Measurements from ENCODE around the gene UBL7.

UBL7 gene

GRCh38 chr15:74402873-74403587 lies 57.9 kb downstream of the UBL7 start:
- Histone ChIP-seq H3F3A (ENCODE audit: control insufficient read depth, insufficient read depth) (no peaks in the 10 kb centered on the region), H3K9me3 (ENCODE audit: control insufficient read depth, insufficient read depth, low read length) (no peaks in the 10 kb centered on the region), H4K20me1 (ENCODE audit: control insufficient read depth, insufficient read depth, low read depth, low read length) (peaks cover 49% of the 10 kb centered on the region), H3K27ac (ENCODE audit: low read depth, low read length) (peak overlapping the region; percentile 7; the same call in 1 of the 2 replicates), H3K79me2 (ENCODE audit: control insufficient read depth, low read length) (no peaks in the 10 kb centered on the region), H3K4me3 (ENCODE audit: low read length) (peak overlapping the region; percentile 54), H3K4me2 (ENCODE audit: low read length) (peak overlapping the region; percentile 62), H3K27me3 (ENCODE audit: control insufficient read depth, low read length) (peaks cover 87% of the 10 kb centered on the region), H3K9me2 (replicated peaks; ENCODE audit: control insufficient read depth, low read length) (no peaks in the 10 kb centered on the region), H3K36me3 (ENCODE audit: control insufficient read depth, low read length) (no peaks in the 10 kb centered on the region), H3K4me1 (ENCODE audit: control insufficient read depth, low read length) (peaks cover 56% of the 10 kb centered on the region)
- TF ChIP-seq, protein P1, sequence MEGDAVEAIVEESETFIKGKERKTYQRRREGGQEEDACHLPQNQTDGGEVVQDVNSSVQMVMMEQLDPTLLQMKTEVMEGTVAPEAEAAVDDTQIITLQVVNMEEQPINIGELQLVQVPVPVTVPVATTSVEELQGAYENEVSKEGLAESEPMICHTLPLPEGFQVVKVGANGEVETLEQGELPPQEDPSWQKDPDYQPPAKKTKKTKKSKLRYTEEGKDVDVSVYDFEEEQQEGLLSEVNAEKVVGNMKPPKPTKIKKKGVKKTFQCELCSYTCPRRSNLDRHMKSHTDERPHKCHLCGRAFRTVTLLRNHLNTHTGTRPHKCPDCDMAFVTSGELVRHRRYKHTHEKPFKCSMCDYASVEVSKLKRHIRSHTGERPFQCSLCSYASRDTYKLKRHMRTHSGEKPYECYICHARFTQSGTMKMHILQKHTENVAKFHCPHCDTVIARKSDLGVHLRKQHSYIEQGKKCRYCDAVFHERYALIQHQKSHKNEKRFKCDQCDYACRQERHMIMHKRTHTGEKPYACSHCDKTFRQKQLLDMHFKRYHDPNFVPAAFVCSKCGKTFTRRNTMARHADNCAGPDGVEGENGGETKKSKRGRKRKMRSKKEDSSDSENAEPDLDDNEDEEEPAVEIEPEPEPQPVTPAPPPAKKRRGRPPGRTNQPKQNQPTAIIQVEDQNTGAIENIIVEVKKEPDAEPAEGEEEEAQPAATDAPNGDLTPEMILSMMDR (IDR thresholded peaks at IDR 0.05; ENCODE audit: low read depth, low read length, poor library complexity, severe bottlenecking): no peak
- TF ChIP-seq EZH2phosphoT487 (IDR thresholded peaks at IDR 0.05; ENCODE audit: borderline replicate concordance, low read length): peak; percentile 58; the same call in 1 of the 2 replicates

- Histone ChIP-seq H3K36me3 (ENCODE audit: control insufficient read depth, low read length) (no peaks in the 10 kb centered on the region), H3F3A (ENCODE audit: control insufficient read depth, insufficient read depth) (no peaks in the 10 kb centered on the region), H3K9me3 (ENCODE audit: control insufficient read depth, insufficient read depth, low read length) (no peaks in the 10 kb centered on the region), H4K20me1 (ENCODE audit: control insufficient read depth, insufficient read depth, low read depth, low read length) (peaks cover 55% of the 10 kb centered on the region), H3K9me2 (replicated peaks; ENCODE audit: control insufficient read depth, low read length) (no peaks in the 10 kb centered on the region), H3K27me3 (ENCODE audit: control insufficient read depth, low read length) (peaks cover 87% of the 10 kb centered on the region), H3K4me3 (ENCODE audit: low read length) (no peak overlapping the region), H3K4me1 (ENCODE audit: control insufficient read depth, low read length) (peaks cover 63% of the 10 kb centered on the region), H3K79me2 (ENCODE audit: control insufficient read depth, low read length) (no peaks in the 10 kb centered on the region), H3K27ac (ENCODE audit: low read depth, low read length) (no peak overlapping the region), H3K4me2 (ENCODE audit: low read length) (peak overlapping the region; percentile 62)
- TF ChIP-seq, protein P1 (IDR thresholded peaks at IDR 0.05; ENCODE audit: low read depth, low read length, poor library complexity, severe bottlenecking): no peak
- TF ChIP-seq EZH2phosphoT487 (IDR thresholded peaks at IDR 0.05; ENCODE audit: borderline replicate concordance, low read length): no peak
These were observed 58.6 kb downstream of the UBL7 start for GRCh38 chr15:74402337-74402841.

- Histone ChIP-seq H3K27ac (ENCODE audit: low read depth, low read length) (no peak overlapping the region), H3K4me2 (ENCODE audit: low read length) (no peak overlapping the region), H3K27me3 (ENCODE audit: control insufficient read depth, low read length) (peaks cover 87% of the 10 kb centered on the region), H3K4me1 (ENCODE audit: control insufficient read depth, low read length) (peaks cover 75% of the 10 kb centered on the region), H3K9me2 (replicated peaks; ENCODE audit: control insufficient read depth, low read length) (no peaks in the 10 kb centered on the region), H4K20me1 (ENCODE audit: control insufficient read depth, insufficient read depth, low read depth, low read length) (peaks cover 47% of the 10 kb centered on the region), H3K79me2 (ENCODE audit: control insufficient read depth, low read length) (no peaks in the 10 kb centered on the region), H3K36me3 (ENCODE audit: control insufficient read depth, low read length) (no peaks in the 10 kb centered on the region), H3K9me3 (ENCODE audit: control insufficient read depth, insufficient read depth, low read length) (no peaks in the 10 kb centered on the region), H3K4me3 (ENCODE audit: low read length) (no peak overlapping the region), H3F3A (ENCODE audit: control insufficient read depth, insufficient read depth) (no peaks in the 10 kb centered on the region)
- no peak for TF ChIP-seq EZH2phosphoT487 (IDR thresholded peaks at IDR 0.05; ENCODE audit: borderline replicate concordance, low read length)
- TF ChIP-seq, protein P1 (IDR thresholded peaks at IDR 0.05; ENCODE audit: low read depth, low read length, poor library complexity, severe bottlenecking): no peak
These were observed 59.8 kb downstream of the UBL7 start for GRCh38 chr15:74400915-74401757.
